K562 (cell line): ENCODE measurements around the gene ADAM8. TPM values are rescaled to one million over a fixed set of nuclear protein-coding genes. Genes with fewer than 3 reads are reported as not detected.
A peak's percentile ranks its signal among the peaks of the same experiment; 100 is the strongest.

Experiments
- ARID4B ChIP-seq: sonication (generic); formaldehyde crosslinking; IDR thresholded peaks from 2 replicates; pipeline ENCODE4 v1.8.0; 2022; ENCODE audit warnings: mild to moderate bottlenecking, missing genetic modification reagents
- FIP1L1 ChIP-seq: fragments of 200-400 bp; formaldehyde crosslinking; IDR thresholded peaks from 2 replicates; pipeline ENCODE4 v1.6.1; 2018; ENCODE audit warnings: mild to moderate bottlenecking, low read depth, low read length; ENCODE audit not compliant: poor library complexity, severe bottlenecking
- IFI16 ChIP-seq: fragments of 250-450 bp; sonication (Bioruptor Pico); IDR thresholded peaks from 2 replicates; pipeline ENCODE4 v2.1.2; 2022; ENCODE audit warnings: mild to moderate bottlenecking, inconsistent platforms
- ILK ChIP-seq: fragments of 450-650 bp; IDR thresholded peaks from 2 replicates; pipeline ENCODE4 v1.6.1; 2016; ENCODE audit warnings: missing genetic modification characterization, low read depth, mild to moderate bottlenecking, missing compliant biosample characterization, moderate library complexity, borderline replicate concordance
- KDM4B ChIP-seq, 2 experiments: fragments of 450-650 bp in 1 of 2; sonication (generic) in 1 of 2; IDR thresholded peaks; 2 replicates each; pipeline ENCODE4 v1.6.1; 2016 to 2017; ENCODE audit warnings: borderline replicate concordance in 2 of 2, antibody characterized with exemption in 1 of 2, low read depth in 1 of 2, mild to moderate bottlenecking in 1 of 2
- MTA3 ChIP-seq: fragments of 450-650 bp; formaldehyde crosslinking; IDR thresholded peaks from 2 replicates; pipeline ENCODE4 v1.6.1; 2017; ENCODE audit warnings: mild to moderate bottlenecking, borderline replicate concordance
- NFATC3 ChIP-seq: fragments of 450-650 bp; IDR thresholded peaks from 2 replicates; pipeline ENCODE4 v1.6.1; 2017; ENCODE audit warnings: mild to moderate bottlenecking
- NFIC ChIP-seq: fragments of 450-650 bp; IDR thresholded peaks from 2 replicates; pipeline ENCODE4 v1.6.1; 2017; ENCODE audit warnings: mild to moderate bottlenecking, inconsistent platforms
- NR2C1 ChIP-seq, 2 experiments: fragments of 450-650 bp; IDR thresholded peaks; 2 replicates each; pipeline ENCODE4 v1.6.1; 2017; ENCODE audit warnings: mild to moderate bottlenecking in 2 of 2, antibody characterized with exemption in 1 of 2, inconsistent platforms in 1 of 2, missing compliant biosample characterization in 1 of 2, missing genetic modification characterization in 1 of 2
- RBM39 ChIP-seq: fragments of 200-400 bp; formaldehyde crosslinking; optimal IDR thresholded peaks from 2 replicates; pipeline ENCODE3; 2018; ENCODE audit warnings: low read depth, low read length
- XRCC5 ChIP-seq: fragments of 200-400 bp; formaldehyde crosslinking; IDR thresholded peaks from 2 replicates; pipeline ENCODE4 v1.6.1; 2017; ENCODE audit warnings: low read depth, mild to moderate bottlenecking, low read length
- ZEB2 ChIP-seq: fragments of 450-650 bp; IDR thresholded peaks from 2 replicates; pipeline ENCODE4 v1.6.1; 2016
- polyA plus RNA-seq, 8 experiments: library from polyadenylated mRNA; depleted of rRNA in 4 of 8; stranded (reverse) in 5 of 8; unstranded in 3 of 8; fragments of >200 nt; fragmentation: Nextera tagmentation in 2 of 8; fragmentation: Illumina TruSeq in 1 of 8; extraction: Ambion mirVana in 2 of 8; extraction: Trizol in 1 of 8; gene quantifications; 2 replicates each; pipeline versions ENCODE4 v1.2.1 to v1.2.3, GENCODE V29; 2011 to 2014; ENCODE audit warnings: inconsistent platforms in 1 of 8, missing spikeins in 1 of 8
- total RNA-seq, 7 experiments: library from RNA; depleted of rRNA in 6 of 7; stranded (reverse); fragments of >200 nt in 6 of 7; fragmentation: Illumina TruSeq in 2 of 7; extraction: Trizol in 2 of 7; gene quantifications; 2 replicates each; pipeline versions ENCODE4 v1.2.1 to v1.2.3, GENCODE V29; 2011 to 2021; ENCODE audit warnings: low replicate concordance in 1 of 7
- TF ChIP-seq, protein P1 (sequence below), 2 experiments: fragments of 450-650 bp in 1 of 2; IDR thresholded peaks; 2 replicates each; pipeline ENCODE4 v1.6.1; 2011 to 2017; ENCODE audit warnings: low read depth in 2 of 2, antibody characterized with exemption in 1 of 2, borderline replicate concordance in 1 of 2, low read length in 1 of 2, mild to moderate bottlenecking in 1 of 2, mixed read lengths in 1 of 2; ENCODE audit not compliant: control insufficient read depth in 1 of 2
- TF ChIP-seq, protein P2 (sequence below), 3 experiments: fragments of 200-800 bp in 1 of 3; sonication (Bioruptor generic) in 1 of 3; sonication (generic) in 1 of 3; formaldehyde crosslinking in 1 of 3; IDR thresholded peaks; 2 replicates each; pipeline versions ENCODE4 v1.6.1 to v1.8.0; 2016 to 2022; ENCODE audit warnings: mild to moderate bottlenecking in 2 of 3, missing compliant biosample characterization in 2 of 3, missing genetic modification characterization in 2 of 3, missing genetic modification reagents in 1 of 3

ADAM8 gene
- total and polyA plus RNA-seq, 9 of the 15 experiments (the other 6 are each of a cell fraction or from before 2014, with no cell fraction given): 0.07 to 7.0 (median 1.1) TPM

DNA sequence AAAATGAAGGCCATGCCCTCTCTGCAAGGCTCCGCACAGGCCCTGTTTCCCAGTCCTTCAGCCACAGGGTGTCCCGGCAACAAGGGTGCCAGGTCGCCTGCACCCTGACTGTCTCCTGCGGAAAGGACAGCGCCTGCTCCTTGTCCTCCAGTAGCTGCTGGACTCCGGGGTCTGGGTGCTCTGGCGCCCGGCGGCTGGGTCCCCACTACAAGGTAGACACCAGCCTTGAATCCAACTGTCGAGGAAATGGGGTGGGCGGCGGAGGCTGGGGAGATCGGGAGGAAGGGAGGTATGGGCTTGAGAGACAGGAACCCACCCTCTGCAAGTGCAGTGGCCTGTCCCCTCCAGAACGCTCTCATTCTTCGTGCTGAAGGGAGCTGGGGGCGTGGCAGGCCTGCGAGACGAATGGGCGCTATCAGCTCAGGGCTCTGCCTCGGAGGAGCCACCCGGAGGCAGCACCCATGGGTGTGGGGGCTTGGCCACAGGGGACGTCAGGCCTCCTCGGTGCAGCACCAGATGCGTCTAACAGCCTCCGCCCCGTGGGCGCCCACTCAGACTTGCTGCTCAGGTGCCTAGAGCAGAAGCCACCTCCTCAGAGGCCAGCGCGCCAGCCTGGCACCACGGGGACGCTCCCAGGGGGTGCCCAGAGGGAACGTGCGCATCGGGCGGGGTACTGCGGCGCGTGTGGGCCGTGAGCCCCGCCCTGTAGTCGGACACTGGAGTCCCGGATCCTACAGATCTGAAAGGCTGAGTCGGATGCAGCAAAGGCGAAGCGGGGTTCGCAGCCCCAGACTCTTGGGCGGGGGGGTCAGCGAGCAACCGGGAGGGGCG lies 15.6 kb downstream of the ADAM8 start (continued):
- TF ChIP-seq, protein P1, sequence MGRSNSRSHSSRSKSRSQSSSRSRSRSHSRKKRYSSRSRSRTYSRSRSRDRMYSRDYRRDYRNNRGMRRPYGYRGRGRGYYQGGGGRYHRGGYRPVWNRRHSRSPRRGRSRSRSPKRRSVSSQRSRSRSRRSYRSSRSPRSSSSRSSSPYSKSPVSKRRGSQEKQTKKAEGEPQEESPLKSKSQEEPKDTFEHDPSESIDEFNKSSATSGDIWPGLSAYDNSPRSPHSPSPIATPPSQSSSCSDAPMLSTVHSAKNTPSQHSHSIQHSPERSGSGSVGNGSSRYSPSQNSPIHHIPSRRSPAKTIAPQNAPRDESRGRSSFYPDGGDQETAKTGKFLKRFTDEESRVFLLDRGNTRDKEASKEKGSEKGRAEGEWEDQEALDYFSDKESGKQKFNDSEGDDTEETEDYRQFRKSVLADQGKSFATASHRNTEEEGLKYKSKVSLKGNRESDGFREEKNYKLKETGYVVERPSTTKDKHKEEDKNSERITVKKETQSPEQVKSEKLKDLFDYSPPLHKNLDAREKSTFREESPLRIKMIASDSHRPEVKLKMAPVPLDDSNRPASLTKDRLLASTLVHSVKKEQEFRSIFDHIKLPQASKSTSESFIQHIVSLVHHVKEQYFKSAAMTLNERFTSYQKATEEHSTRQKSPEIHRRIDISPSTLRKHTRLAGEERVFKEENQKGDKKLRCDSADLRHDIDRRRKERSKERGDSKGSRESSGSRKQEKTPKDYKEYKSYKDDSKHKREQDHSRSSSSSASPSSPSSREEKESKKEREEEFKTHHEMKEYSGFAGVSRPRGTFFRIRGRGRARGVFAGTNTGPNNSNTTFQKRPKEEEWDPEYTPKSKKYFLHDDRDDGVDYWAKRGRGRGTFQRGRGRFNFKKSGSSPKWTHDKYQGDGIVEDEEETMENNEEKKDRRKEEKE (IDR thresholded peaks at IDR 0.05; ENCODE audit: borderline replicate concordance in 1 of 2, control insufficient read depth in 1 of 2, low read depth in 2 of 2, low read length in 1 of 2): no peak
- TF ChIP-seq ZEB2 (no peak), ARID4B (CRISPR knock-in tag) (0 out of 2 replicates have a peak, but pooled peaks have one; percentile 43), IFI16 (CRISPR knock-in tag) (no peak), ILK (no peak), NR2C1 (IDR thresholded peaks at IDR 0.05) (no peak), NR2C1 (tag; IDR thresholded peaks at IDR 0.05) (no peak), KDM4B (IDR thresholded peaks at IDR 0.05; ENCODE audit: borderline replicate concordance in 2 of 2, low read depth in 1 of 2) (no peak), MTA3 (peak; percentile 66; the same call in 1 of the 2 replicates), FIP1L1 (peak; percentile 53), NFATC3 (no peak), NFIC (no peak), XRCC5 (no peak), RBM39 (no peak)
- TF ChIP-seq, protein P2, sequence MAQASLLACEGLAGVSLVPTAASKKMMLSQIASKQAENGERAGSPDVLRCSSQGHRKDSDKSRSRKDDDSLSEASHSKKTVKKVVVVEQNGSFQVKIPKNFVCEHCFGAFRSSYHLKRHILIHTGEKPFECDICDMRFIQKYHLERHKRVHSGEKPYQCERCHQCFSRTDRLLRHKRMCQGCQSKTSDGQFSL (CRISPR knock-in tag; IDR thresholded peaks at IDR 0.05): peak; percentile 62
- TF ChIP-seq, protein P2 (tag; IDR thresholded peaks at IDR 0.05): no peak
